CD14-positive monocyte (primary cell): ENCODE measurements around the gene OR2T12. TPM values are rescaled to one million over a fixed set of nuclear protein-coding genes. Genes with fewer than 3 reads are reported as not detected.
"Not testable (repeated sequence)": the region's sequence is repeated elsewhere in the genome, so short reads cannot be mapped to it uniquely, and the experiment has no call there.

ENCODE experiments used
- DNase-seq, 3 donors: peaks; one replicate each; pipeline ENCODE4 v3.0.0-alpha.2; 2011 to 2022
- H2AFZ ChIP-seq: 2 replicates; pipeline ENCODE4 v1.6.0; 2012; ENCODE audit warnings: mild to moderate bottlenecking, low read depth, low read length, inconsistent platforms; ENCODE audit not compliant: insufficient read depth, poor library complexity, severe bottlenecking
- H3K27ac ChIP-seq, 2 donors: 1 replicate in 1 of 2; 2 replicates in 1 of 2; pipeline ENCODE4 v1.5.1; 2012 to 2013; ENCODE audit warnings: low read length in 2 of 2, control low read depth in 1 of 2, inconsistent platforms in 1 of 2, low read depth in 1 of 2, mild to moderate bottlenecking in 1 of 2
- H3K27me3 ChIP-seq, 2 donors: one replicate each; pipeline versions ENCODE4 v1.6.0 to v1.6.1; 2011 to 2013; ENCODE audit warnings: low read length in 2 of 2; ENCODE audit not compliant: control insufficient read depth in 2 of 2, insufficient read depth in 2 of 2
- H3K36me3 ChIP-seq, 2 donors: replicated peaks in 1 of 2; 1 replicate in 1 of 2; 2 replicates in 1 of 2; pipeline versions ENCODE4 v1.5.1 to v1.6.1; 2012 to 2013; ENCODE audit warnings: low read length in 2 of 2, control low read depth in 1 of 2, inconsistent platforms in 1 of 2, mild to moderate bottlenecking in 1 of 2; ENCODE audit not compliant: insufficient read depth in 2 of 2, control insufficient read depth in 1 of 2
- H3K4me1 ChIP-seq, 2 donors: 1 replicate in 1 of 2; 2 replicates in 1 of 2; pipeline versions ENCODE4 v1.5.1 to v1.6.1; 2012 to 2013; ENCODE audit warnings: low read length in 2 of 2, control low read depth in 1 of 2, inconsistent platforms in 1 of 2, mild to moderate bottlenecking in 1 of 2, moderate library complexity in 1 of 2; ENCODE audit not compliant: insufficient read depth in 2 of 2, control insufficient read depth in 1 of 2
- H3K4me2 ChIP-seq: replicated peaks from 2 replicates; pipeline ENCODE3; 2012; ENCODE audit warnings: low read length, moderate library complexity, mild to moderate bottlenecking; ENCODE audit not compliant: poor library complexity, severe bottlenecking; ENCODE audit errors: extremely low read depth
- H3K4me3 ChIP-seq, 3 experiments: fragments of 200-600 bp in 1 of 3; sonication (generic) in 1 of 3; replicated peaks in 1 of 3; 1 replicate in 2 of 3; 2 replicates in 1 of 3; pipeline ENCODE4 v1.5.1; 2011 to 2013; ENCODE audit warnings: low read length in 3 of 3, mild to moderate bottlenecking in 3 of 3, control low read depth in 2 of 3, low read depth in 2 of 3, inconsistent platforms in 1 of 3, moderate library complexity in 1 of 3
- H3K79me2 ChIP-seq: 2 replicates; pipeline ENCODE4 v1.6.0; 2012; ENCODE audit warnings: mild to moderate bottlenecking, control low read depth, inconsistent platforms, low read length, moderate library complexity; ENCODE audit not compliant: insufficient read depth
- H3K9ac ChIP-seq: 2 replicates; pipeline ENCODE4 v1.6.0; 2017; ENCODE audit warnings: low read length, mild to moderate bottlenecking; ENCODE audit not compliant: insufficient read depth, poor library complexity, severe bottlenecking
- H3K9me3 ChIP-seq, 2 donors: replicated peaks in 1 of 2; 1 replicate in 1 of 2; 2 replicates in 1 of 2; pipeline versions ENCODE4 v1.5.1 to v1.6.1; 2012 to 2013; ENCODE audit warnings: low read length in 2 of 2, control low read depth in 1 of 2; ENCODE audit not compliant: control insufficient read depth in 1 of 2, insufficient read depth in 1 of 2
- H4K20me1 ChIP-seq: 2 replicates; pipeline ENCODE4 v1.6.0; 2012; ENCODE audit warnings: mild to moderate bottlenecking, low read length, control low read depth, moderate library complexity; ENCODE audit not compliant: insufficient read depth
- H3K27ac Mint-ChIP-seq, 7 donors: one replicate each; pipeline ENCODE4 v1.8.0; 2020; ENCODE audit warnings: mild to moderate bottlenecking in 7 of 7, mixed read lengths in 7 of 7, moderate library complexity in 6 of 7, inconsistent platforms in 2 of 7
- H3K27me3 Mint-ChIP-seq, 3 donors: one replicate each; pipeline ENCODE4 v1.8.0; 2021 to 2022; ENCODE audit warnings: low read depth in 3 of 3, mild to moderate bottlenecking in 3 of 3, mixed read lengths in 3 of 3, moderate library complexity in 3 of 3, inconsistent platforms in 1 of 3
- H3K36me3 Mint-ChIP-seq, 2 donors: one replicate each; pipeline ENCODE4 v1.8.0; 2020; ENCODE audit warnings: mixed read lengths in 2 of 2, inconsistent platforms in 1 of 2, mild to moderate bottlenecking in 1 of 2
- H3K4me1 Mint-ChIP-seq: one replicate; pipeline ENCODE4 v1.8.0; 2020; ENCODE audit warnings: mild to moderate bottlenecking, mixed read lengths
- H3K4me3 Mint-ChIP-seq, 2 donors: one replicate each; pipeline ENCODE4 v1.8.0; 2020; ENCODE audit warnings: mild to moderate bottlenecking in 2 of 2, mixed read lengths in 2 of 2, moderate library complexity in 1 of 2
- H3K9me3 Mint-ChIP-seq, 7 donors: one replicate each; pipeline ENCODE4 v1.8.0; 2020 to 2022; ENCODE audit warnings: mixed read lengths in 7 of 7, mild to moderate bottlenecking in 6 of 7, moderate library complexity in 6 of 7, inconsistent platforms in 2 of 7
- CTCF ChIP-seq: fragments of 200-600 bp; IDR thresholded peaks from one replicate; pipeline ENCODE4 v1.8.0; 2022; ENCODE audit warnings: antibody characterized with exemption, mild to moderate bottlenecking
- WGBS: methylation state at CpG from one replicate; pipeline ENCODE4 v1.1.5; 2013; ENCODE audit warnings: missing lambda C conversion rate; ENCODE audit not compliant: insufficient coverage; 5-methylcytosine and 5-hydroxymethylcytosine counted together
- intact Hi-C, 2 donors: fragments of 100-400 bp; cut with micrococcal nuclease; formaldehyde crosslinking; loops; one replicate each; pipeline versions ENCODE4 v1.15.0 to v1.15.1; 2023
- polyA plus RNA-seq, 3 donors: library from polyadenylated mRNA; depleted of rRNA in 1 of 3; unstranded in 2 of 3; stranded (reverse) in 1 of 3; fragments of 300-500 nt in 2 of 3; fragments of >200 nt in 1 of 3; fragmentation: Illumina TruSeq in 2 of 3; gene quantifications; 1 replicate in 2 of 3; 2 replicates in 1 of 3; pipeline ENCODE4 v1.2.3, GENCODE V29; 2012 to 2021

The OR2T12 gene
- polyA plus RNA-seq, 3 donors, result not detected

GRCh38 chr1:248306103-248306502 is 2.9 kb upstream of the OR2T12 start:
- Histone ChIP-seq H3K4me2 (no peak overlapping the region), H3K27ac (no peak overlapping the region), H2AFZ (no peak overlapping the region), H3K9me3 (peaks cover 0 to 8% of the 10 kb centered on the region in 2 donors), H3K4me3 (no peak overlapping the region), H3K4me1 (no peaks in the 10 kb centered on the region), H3K27me3 (no peaks in the 10 kb centered on the region), H3K36me3 (no peaks in the 10 kb centered on the region), H3K9ac (no peak overlapping the region), H3K79me2 (no peaks in the 10 kb centered on the region), H4K20me1 (no peaks in the 10 kb centered on the region)
- TF ChIP-seq CTCF, result no peak
- Mint-ChIP-seq H3K4me1 (no peaks in the 10 kb centered on the region), H3K27me3 (peaks cover 0 to 1% (median 0%) of the 10 kb centered on the region in 3 donors), H3K9me3 (peaks cover 0 to 6% (median 4%) of the 10 kb centered on the region in 7 donors), H3K27ac (no peak overlapping the region), H3K36me3 (no peaks in the 10 kb centered on the region), H3K4me3 (no peak overlapping the region)
- no peak for DNase-seq
- WGBS, result 96% methylated on average over 9 of the region's 19 CpGs
- intact Hi-C loops, result no loop called here

GRCh38 chr1:248305672-248306071 is 2.4 kb upstream of the OR2T12 start:
- H3K9me3 ChIP-seq, H3K4me1 Mint-ChIP-seq, H3K27ac Mint-ChIP-seq, H3K36me3 Mint-ChIP-seq, DNase-seq, H2AFZ ChIP-seq, H3K9ac ChIP-seq, H3K4me3 Mint-ChIP-seq, H3K4me1 ChIP-seq, H3K4me2 ChIP-seq, H3K9me3 Mint-ChIP-seq, H3K4me3 ChIP-seq, H3K36me3 ChIP-seq, H4K20me1 ChIP-seq, H3K79me2 ChIP-seq, H3K27me3 Mint-ChIP-seq, H3K27ac ChIP-seq, intact Hi-C loops, H3K27me3 ChIP-seq: not testable (repeated sequence)
- 100% methylated on average over 1 of the region's 9 CpGs for WGBS
